Measurements from ENCODE around the gene ATRNL1.

GRCh38 chr10:115065801-115066200, 27.4 kb upstream of the ATRNL1 start:
- TF ChIP-seq CTCF (IDR thresholded peaks at IDR 0.05) (no peak), EP300 (IDR thresholded peaks at IDR 0.05) (no peak), POLR2A (IDR thresholded peaks at IDR 0.05) (no peak), POLR2AphosphoS5 (IDR thresholded peaks at IDR 0.05) (no peak)
